Mammary epithelial cell (primary cell): Measurements from ENCODE around the gene HDGFL3.

Experiments used
- CTCF ChIP-seq, 2 donors: IDR thresholded peaks in 1 of 2; conservative IDR thresholded peaks in 1 of 2; 2 replicates each; pipeline ENCODE4 v1.5.1; 2011 to 2012; ENCODE audit warnings: inconsistent platforms in 2 of 2, low read length in 2 of 2, mild to moderate bottlenecking in 2 of 2, control low read depth in 1 of 2, low read depth in 1 of 2; ENCODE audit not compliant: insufficient read depth in 1 of 2; ENCODE audit errors: extremely low read depth in 1 of 2
- EZH2 ChIP-seq: IDR thresholded peaks from 2 replicates; pipeline ENCODE4 v1.6.1; 2012; ENCODE audit warnings: low read length, inconsistent platforms, borderline replicate concordance

- TF ChIP-seq CTCF (conservative IDR thresholded peaks at IDR 0.05 in 1 of 2, IDR thresholded peaks at IDR 0.05 in 1 of 2; ENCODE audit: extremely low read depth in 1 of 2, insufficient read depth in 1 of 2, low read depth in 1 of 2, low read length in 2 of 2) (no peak), EZH2 (no peak)
Measured at GRCh38 chr15:83144771-83145170, 62.9 kb downstream of the HDGFL3 start.
